Measurements from ENCODE around the gene MAN1C1. TPM values are rescaled to one million over a fixed set of nuclear protein-coding genes. Genes with fewer than 3 reads are reported as not detected.

Gene MAN1C1
- total RNA-seq, 4 donors from 2014 or later: 28.1 to 60.4 (median 32.7) TPM

- no peak for TF ChIP-seq POLR2A (IDR thresholded peaks at IDR 0.05)
- TF ChIP-seq CTCF (IDR thresholded peaks at IDR 0.05): no peak
- peak overlapping the region; percentile 73 to 92 (median 83) for H3K27ac ChIP-seq
- no peaks in the 10 kb centered on the region for H3K36me3 ChIP-seq
- no peaks in the 10 kb centered on the region for H3K9me3 ChIP-seq
- H3K4me1 ChIP-seq: peaks cover 41 to 64% of the 10 kb centered on the region in 2 donors
- 61 to 63% methylated on average over 8 of the region's 8 CpGs for WGBS, 2 donors
- H3K27me3 ChIP-seq: no peaks in the 10 kb centered on the region
- intact Hi-C loops (cut with DNase I): no loop called here
- H3K4me3 ChIP-seq (replicated peaks in 1 of 3): no peak overlapping the region
- peak; percentile 68 to 71 for DNase-seq
Measured at GRCh38 chr1:25727088-25727487, 110.5 kb downstream of the MAN1C1 start.

DNA sequence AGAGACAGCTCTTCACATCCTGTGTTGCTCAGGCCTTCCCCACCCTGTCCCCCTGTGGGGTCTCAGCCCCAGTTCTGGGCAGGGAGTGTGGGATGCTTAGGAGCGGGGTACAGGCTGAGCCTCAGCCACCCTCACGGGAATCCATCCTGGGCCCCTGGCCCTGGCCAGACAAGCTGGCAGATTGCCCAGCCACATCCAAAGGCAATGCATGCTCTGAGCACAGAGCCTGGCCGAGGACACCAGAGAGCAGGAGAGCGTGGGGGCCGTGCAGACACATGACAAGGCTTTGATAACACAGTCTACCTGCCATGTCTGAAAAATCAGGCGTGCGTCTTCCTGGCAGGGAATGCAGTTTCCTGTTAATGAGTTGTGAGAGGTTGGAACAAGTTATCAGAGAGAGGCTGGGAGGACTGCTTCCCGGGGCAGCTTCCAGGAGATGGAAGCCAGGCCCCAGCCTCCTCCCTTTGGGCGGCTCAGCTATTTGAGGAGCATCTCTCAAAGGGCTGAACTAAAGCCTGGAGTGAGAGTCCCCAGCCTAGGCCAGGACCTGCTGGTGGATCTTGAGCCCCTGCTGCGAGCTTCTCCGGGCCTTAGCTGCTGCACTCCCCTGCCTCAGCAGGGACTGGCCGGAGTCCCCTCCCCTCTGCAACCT is 111.2 kb downstream of the MAN1C1 start:
- Histone ChIP-seq H3K4me1 (peaks cover 41 to 66% of the 10 kb centered on the region in 2 donors), H3K27ac (peak overlapping the region; percentile 73 to 92 (median 83)), H3K4me3 (replicated peaks in 1 of 3) (no peak overlapping the region), H3K27me3 (no peaks in the 10 kb centered on the region), H3K36me3 (no peaks in the 10 kb centered on the region), H3K9me3 (no peaks in the 10 kb centered on the region)
- TF ChIP-seq POLR2A (IDR thresholded peaks at IDR 0.05): no peak
- no peak for TF ChIP-seq CTCF (IDR thresholded peaks at IDR 0.05)
- intact Hi-C loops (cut with DNase I): no loop called here
- peak; percentile 92 to 93 for DNase-seq
- WGBS, 2 donors: 7 to 40% methylated on average over 7 to 8 of the region's 12 CpGs

DNA sequence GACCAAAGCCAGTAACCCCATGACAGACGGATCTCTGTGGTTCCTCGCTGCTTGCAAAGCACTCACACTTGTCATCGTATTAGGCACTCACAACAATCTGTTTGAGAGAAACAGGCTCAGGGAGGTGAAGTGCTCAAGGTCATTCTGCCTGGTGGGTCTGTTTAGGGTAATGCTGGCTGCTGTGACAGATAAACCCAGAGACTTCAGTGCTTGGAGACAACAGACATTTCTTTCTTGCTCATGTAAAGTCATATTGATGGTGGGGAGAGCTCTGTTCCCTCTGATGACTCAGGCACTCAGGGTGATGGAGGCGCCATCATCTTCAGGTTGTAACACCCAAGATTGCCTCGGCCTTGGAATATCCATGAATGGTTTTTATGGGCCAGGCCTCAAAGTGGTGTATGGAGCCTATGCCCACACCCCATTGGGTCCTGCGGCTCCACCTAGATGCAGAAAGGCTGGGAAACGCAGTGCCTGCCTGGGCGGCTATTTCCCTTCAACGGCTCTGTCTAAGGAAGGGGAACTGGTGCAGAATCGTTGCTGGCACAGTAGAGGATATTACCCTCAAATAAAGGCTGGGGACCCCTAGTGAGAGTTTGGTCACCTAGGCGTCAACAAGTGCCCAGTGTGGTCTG is 111.8 kb downstream of the MAN1C1 start:
- WGBS, 2 donors: 73 to 81% methylated on average over 5 to 11 of the region's 11 CpGs
- Histone ChIP-seq H3K4me3 (replicated peaks in 1 of 3) (no peak overlapping the region), H3K36me3 (no peaks in the 10 kb centered on the region), H3K27me3 (no peaks in the 10 kb centered on the region), H3K4me1 (peaks cover 41 to 71% of the 10 kb centered on the region in 2 donors), H3K9me3 (no peaks in the 10 kb centered on the region), H3K27ac (peak overlapping the region; percentile 73 to 92 (median 83))
- no peak for DNase-seq
- TF ChIP-seq CTCF (IDR thresholded peaks at IDR 0.05): no peak
- TF ChIP-seq POLR2A (IDR thresholded peaks at IDR 0.05): no peak
- intact Hi-C loops (cut with DNase I): no loop called here

DNA sequence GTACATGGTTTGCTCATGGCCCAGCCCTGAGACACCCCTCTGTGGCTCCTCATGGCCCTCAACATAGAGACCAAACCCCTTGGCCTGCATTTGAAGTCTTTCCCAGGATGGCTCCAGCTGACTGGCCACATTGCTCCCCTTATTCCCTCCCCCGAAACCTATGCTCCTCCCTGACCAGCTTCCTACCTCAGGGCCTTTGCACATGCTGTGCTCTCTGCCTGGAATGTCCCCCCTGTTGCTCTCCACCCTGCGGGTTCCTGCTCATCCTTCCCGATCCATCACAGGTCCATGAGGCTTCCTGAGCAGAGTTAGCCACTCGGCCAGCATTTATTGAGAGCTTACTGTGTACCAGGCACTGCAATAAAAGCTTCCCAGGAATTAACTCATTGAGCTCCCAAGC is 112.5 kb downstream of the MAN1C1 start:
- WGBS, 2 donors: 96% methylated on average over 4 of the region's 4 CpGs
- Histone ChIP-seq H3K27ac (peak overlapping the region; percentile 73 to 92 (median 83)), H3K36me3 (no peaks in the 10 kb centered on the region), H3K27me3 (no peaks in the 10 kb centered on the region), H3K4me1 (peaks cover 41 to 77% of the 10 kb centered on the region in 2 donors), H3K9me3 (no peaks in the 10 kb centered on the region), H3K4me3 (replicated peaks in 1 of 3) (no peak overlapping the region)
- DNase-seq: no peak
- intact Hi-C loops (cut with DNase I): no loop called here
- TF ChIP-seq POLR2A (IDR thresholded peaks at IDR 0.05) (no peak), CTCF (IDR thresholded peaks at IDR 0.05) (no peak)
